8988T (cell line): Measurements from ENCODE around the gene ADD1.
"Not testable (repeated sequence)": the region's sequence is repeated elsewhere in the genome, so short reads cannot be mapped to it uniquely, and the experiment has no call there.

Source experiments
- DNase-seq: peaks from one replicate; pipeline ENCODE4 v3.0.0; 2011

Gene ADD1

DNA sequence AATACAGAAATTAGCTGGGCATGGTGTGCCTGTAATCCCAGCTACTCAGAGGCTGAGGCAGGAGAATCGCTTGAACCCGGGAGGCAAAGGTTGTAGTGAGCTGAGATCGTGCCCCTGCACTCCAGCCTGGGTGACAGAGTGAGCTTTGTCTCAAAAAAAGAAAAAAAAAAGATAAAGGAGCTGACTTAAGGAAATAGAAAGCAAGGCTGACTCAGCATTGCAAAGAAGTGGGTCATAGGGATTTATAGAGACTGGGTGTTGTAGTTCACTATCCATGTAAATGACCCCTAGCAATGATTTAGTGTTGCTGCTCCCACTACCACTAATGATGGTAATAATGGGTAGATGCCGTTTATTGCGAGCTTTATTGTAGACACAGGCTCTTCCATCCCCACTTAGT is 47.6 kb downstream of the ADD1 start:
- no peak for DNase-seq

DNA sequence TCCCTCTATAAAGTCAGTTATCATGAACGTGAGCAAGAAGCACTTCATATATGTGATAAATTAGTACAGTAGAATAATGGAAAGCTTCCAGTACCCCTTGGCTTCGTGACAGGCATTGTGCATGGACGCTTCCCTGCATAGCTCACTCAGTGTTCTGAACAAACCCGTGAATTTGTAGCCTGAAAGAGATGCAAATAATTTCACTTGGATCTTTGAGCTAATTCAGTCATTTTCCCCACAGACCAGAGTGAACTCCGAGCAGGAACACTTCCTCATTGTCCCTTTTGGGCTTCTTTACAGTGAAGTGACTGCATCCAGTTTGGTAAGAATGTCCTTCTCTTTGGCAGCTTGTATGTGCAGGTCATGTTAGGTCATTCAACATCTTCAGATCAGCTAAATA is 50.1 kb downstream of the ADD1 start:
- no peak for DNase-seq

DNA sequence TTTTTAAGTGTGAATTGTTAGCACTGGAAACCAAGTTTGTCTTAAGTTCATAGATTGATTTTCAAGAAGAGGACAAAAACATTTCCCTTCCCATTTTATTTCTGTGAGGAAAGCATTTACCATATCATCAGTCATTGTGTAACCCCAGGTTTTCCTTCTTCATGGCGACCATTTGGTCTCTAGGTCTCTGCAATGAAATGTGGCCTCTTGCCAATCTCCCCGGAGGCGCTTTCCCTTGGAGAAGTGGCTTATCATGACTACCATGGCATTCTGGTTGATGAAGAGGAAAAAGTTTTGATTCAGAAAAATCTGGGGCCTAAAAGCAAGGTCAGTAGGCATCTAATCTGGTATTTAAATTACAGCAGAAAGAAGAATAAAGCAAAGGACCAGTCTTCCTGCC is 54.4 kb downstream of the ADD1 start:
- DNase-seq: no peak

DNA sequence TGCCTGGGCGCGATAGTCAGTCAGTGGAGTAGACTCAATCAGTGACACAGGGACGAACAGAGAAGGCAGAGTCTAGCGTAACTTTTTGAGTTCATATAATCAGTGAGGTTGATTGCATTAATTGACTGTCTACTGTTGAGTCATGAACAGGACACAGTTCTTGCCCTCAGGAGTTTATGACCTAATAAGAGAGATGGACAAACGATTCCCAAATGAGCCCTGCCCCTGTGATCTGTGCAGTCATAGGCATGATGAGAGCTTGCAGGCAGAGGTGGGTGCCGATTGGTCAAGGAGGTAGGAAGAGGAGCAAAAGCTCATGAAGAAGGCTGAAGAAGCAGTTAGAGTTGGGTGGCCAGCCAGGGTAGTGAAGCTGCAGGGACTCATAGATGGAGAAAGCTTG is 57.1 kb downstream of the ADD1 start:
- no peak for DNase-seq

DNA sequence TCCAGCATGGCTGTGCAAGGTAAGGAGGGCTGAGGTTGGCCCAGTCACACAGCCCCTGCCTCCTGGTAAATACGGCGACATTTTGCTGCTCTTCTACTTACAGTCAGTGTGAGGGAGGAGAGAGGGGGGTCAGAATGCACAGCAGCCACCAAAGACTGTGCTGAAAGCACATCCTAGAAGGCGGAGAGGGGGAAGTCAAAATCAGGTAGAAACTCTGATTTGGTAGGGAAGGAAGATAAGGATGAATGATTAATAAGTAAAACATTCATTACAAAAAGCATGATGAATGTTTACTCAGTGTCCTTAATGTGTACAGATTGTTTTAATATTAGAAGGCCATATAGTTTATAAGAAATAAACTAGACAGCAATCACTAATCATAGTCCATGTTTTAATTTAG is 57.5 kb downstream of the ADD1 start:
- no peak for DNase-seq

DNA sequence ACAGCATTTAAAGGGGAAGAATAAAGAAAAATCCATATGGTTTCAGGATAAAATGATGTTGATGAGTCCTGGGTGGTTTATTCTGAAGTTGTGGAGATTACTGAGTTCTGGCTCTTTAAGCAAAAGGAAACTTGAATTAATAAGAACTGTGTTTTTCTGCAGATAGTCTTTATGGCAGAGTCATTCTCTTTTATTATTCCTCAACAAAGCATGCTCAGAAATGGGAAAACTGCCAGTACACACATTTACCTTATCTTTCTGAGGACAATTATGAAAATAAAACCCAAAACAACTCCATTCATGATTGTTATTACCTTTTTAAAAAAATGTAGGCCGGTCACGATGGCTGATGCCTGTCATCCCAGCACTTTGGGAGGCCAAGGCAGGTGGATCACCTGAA is 58.5 kb downstream of the ADD1 start:
- no peak for DNase-seq

DNA sequence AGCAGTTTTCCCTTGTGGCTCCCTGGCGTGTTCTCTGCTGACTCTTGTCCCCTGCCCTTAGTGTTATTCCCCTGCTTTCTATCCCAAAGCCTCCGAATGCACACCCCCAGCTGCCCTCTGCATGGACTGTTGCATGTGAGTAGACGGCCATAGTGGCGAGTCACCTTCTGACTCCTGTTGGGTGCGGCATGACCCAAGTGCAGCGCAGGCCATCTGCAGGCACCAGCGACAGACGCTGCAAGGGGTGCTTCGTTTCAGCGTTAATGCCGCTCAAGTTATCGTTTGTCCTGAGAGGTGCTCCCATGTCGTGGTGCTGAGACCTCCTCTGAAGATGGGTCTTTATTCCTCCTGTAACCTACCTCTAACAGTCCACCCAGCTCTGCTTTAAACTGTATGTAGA is 61.9 kb downstream of the ADD1 start:
- no peak for DNase-seq

DNA sequence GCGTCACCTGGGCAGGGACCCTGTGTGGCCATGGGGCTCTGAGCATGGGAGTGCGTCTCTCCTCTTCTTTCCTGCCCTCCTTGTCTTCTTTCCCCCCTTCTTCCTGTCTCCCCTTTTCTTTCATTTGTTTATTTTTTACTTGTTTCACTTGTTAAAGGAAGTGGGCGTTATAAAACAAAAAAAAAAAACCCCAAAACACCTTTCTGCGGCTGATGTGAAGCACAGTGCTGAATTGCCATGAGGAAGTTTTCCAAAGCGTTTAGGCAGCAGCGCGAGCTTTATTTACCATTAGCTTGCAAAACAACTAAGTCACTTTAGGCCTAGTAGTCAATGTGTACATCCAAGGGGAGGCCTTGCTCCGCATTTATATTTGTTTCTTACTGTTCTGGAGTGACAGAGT is 62.6 kb downstream of the ADD1 start:
- DNase-seq: no peak

DNA sequence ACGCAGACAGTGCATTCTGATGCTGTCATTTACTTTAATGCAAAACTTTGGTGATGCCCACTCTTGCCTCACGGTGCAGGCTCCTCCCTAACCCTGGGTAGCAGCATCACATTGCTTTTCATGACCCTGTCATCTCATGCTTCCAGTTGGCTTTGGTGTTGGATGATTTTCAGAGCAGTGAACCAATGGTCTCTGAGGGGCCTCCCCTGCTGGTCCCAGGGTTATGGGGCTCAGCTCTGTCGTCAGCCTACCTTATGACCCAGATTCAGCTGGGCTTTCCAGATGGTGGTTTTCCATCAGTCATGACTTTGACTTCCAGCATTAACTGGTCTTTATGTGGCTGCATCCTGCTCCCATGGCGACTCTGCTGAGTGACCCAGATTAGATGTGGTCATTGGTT is 63.6 kb downstream of the ADD1 start:
- DNase-seq: no peak

DNA sequence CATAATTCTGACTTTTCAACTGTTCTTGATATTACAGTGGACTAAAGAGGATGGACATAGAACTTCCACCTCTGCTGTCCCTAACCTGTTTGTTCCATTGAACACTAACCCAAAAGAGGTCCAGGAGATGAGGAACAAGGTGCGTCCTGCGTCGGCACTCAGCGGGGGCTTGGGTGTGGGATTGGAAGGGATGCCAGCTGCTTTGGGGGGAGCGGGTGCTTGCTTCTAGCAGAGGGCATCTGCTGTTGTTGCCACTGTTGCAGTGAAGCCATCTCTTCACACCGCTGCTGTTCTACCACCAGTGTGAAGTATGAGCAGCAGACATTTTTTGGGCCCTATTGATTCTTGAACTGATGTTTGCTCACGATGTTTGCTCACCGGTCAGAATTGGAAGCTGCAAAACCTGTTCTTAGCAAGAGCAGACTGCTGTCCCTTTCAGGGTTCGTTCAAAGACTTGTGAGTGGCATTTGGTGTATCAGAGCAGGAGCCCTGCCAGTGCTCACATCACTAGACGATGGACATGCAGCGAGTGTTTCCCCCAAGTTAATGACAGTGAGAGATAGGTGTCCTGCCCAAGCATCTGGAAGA is 64.2 kb downstream of the ADD1 start:
- no peak for DNase-seq

DNA sequence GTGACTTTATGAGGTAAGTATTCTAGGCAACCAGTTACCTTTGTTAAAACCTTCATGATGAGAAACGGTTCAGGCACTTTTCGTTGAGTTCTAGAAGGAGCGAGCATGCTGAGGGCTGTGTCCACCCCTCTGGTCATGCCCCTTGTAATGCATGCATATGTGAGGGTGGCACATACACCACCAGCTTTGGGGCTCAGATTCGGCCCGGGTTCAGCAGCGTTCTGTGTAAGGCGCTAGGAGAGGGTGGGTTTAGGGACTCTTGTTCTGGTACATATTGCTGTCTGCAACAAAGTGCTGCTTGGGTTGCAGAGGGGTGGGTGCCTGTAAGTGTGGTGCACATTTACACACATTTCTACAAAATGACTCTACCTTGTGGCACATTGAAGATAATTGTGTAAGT is 65.0 kb downstream of the ADD1 start:
- DNase-seq: no peak

DNA sequence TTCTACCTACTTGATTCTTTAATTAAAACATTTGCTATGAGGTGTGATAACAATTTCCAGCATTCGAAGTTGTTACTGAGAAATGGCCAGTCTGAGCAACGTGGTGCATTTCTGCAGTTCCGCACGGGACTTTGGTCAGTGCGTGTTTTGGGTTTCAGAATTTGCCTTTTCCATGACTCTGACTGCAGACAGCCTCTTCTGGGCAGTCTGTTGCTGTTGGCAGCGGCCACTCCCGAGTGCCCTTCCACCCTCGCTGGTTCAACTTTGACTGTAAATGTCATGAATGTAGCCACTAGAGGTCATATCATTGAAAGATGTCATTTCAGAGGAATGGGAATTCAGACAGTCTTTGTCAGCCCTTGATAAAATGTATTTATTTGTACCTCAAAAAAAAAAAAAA is 65.9 kb downstream of the ADD1 start:
- DNase-seq: no peak

DNA sequence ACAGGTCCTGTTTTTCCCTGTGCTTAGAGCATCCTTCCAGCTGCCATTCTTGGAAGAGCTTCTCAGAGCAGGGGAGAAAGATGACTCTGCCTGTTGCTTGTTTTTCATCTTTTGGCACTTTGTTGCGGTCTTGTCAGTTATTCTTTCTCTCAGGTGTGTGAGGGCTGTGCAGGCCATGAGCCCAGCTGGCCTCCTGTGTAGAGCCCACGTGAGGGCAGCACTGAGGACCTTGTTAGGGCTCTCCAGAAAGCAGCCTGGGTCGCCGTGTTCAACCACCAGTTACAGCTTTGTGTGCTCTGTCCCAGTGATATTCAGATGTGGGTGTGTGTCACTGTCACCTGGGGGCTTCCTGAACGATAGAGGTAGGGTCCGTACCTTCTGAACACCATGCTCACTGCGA is 66.8 kb downstream of the ADD1 start:
- DNase-seq: no peak

DNA sequence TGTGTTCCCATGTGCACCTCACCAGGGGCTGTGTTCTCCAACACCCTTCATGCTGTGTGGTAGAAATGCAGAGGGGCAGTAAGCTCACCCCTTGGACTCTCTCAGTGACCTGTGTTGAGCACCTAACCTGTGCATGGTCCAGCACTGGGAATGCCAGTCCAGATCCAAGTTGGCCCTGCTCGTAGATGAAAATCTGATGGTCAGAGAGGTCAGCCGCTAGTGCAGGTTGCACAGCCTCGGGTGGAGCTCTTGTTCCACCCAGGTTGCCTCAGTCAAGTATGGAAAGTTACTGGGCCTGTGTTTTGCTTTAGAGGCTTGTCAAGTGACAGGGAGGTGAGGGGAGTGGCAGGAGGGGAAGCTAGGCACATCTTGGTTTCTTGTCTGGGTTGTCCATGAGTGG is 68.2 kb downstream of the ADD1 start:
- DNase-seq: no peak

DNA sequence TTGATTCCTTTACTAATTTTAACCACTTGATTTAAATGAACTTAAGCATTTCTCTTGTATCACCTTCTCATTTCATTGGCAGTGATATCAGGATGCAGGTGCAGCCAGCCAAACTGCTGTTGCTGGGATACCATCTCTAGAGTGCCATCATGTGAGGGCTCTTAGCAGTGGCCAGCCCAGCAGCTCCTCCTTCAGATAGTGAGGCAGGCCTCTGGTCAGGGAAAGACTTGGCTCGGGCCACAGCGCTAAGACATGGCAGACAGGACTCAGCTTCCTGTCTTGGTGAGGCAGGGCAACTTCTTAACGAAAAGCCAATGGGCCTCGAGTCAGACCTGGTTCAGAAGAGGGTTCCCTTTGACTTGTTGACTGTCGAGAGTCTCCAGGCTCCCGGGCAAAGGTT is 69.5 kb downstream of the ADD1 start:
- DNase-seq: no peak

DNA sequence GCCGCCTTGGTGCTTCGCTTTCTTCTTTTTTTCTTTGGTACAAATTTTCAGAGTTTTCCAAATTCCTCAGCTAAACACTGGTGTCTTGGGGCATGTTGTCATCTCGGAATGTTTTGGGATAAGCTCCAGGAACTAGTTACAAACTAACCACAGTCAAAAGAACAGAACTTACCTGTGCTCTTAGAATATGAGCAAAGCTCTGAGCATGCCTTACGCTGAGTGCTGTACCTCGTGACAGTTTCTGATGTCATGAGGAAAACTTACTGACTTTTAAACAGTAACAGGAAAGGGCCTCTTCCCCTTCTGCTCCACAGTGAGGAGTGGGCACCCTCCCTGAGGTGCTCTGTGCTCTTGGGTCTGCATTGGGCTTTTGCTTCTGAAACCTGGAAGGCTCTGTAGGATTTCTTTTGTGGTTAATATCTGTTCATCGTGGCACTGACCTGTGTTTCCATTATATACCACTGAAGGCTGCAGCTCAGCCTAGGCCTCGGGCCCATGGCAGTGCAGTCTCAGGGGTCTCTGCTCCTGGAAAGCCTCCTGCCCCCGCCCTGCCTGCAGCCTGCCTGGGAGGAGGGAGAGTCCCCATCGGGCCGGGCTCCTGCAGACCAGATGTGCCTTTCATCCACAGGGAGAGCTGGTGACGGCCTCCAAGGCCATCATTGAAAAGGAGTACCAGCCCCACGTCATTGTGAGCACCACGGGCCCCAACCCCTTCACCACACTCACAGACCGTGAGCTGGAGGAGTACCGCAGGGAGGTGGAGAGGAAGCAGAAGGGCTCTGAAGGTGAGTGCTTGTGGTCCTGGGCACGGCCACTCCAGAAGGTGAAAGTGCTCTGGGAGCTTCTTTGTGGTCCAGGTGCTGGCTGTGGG is 70.8 kb downstream of the ADD1 start:
- DNase-seq: no peak

DNA sequence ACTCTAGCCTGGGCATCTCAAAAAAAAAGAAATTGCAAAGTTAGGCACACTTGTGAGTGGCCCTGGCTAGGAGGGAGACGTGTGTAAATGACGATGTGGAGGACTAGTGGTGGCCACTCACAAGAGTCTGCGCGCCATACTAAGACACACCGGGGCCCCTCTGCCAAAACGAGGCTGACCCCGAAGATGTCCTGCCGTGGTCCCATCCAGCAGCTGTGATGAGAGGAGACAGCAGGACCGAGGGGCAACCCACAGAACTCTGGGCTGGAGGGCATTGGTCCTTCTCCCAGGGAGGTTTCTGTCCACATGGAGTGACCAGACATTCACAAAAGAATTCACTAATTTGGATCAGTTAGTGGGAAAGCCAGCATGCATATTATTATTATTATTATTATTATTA is 72.1 kb downstream of the ADD1 start:
- DNase-seq: no peak

DNA sequence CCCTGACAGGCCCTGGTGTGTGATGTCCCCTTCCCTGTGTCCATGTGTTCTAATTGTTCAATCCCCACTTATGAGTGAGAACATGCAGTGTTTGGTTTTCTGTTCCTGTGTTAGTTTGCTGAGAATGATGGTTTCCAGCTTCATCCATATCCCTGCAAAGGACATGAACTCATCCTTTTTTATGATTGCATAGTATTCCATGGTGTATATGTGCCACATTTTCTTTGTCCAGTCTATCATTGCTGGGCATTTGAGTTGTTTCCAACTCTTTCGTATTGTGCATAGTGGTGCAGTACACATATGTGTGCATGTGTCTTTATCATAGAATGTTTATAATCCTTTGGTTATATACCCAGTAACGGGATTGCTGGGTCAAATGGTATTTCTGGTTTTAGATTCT is 73.1 kb downstream of the ADD1 start:
- DNase-seq: not testable (repeated sequence)

DNA sequence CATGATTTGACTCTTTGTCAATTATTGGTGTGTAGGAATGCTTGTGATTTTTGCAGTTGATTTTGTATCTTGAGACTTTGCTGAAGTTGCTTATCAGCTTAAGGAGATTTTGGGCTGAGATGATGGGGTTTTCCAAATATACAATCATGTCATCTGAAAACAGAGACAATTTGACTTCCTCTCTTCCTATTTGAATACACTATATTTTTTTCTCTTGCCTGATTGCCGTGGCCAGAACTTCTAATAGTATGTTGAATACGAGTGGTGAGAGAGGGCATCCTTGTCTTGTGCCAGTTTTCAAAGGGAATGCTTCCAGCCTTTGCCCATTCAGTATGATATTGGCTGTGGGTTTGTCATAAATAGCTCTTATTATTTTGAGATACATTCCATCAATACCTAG is 74.7 kb downstream of the ADD1 start:
- DNase-seq: not testable (repeated sequence)

DNA sequence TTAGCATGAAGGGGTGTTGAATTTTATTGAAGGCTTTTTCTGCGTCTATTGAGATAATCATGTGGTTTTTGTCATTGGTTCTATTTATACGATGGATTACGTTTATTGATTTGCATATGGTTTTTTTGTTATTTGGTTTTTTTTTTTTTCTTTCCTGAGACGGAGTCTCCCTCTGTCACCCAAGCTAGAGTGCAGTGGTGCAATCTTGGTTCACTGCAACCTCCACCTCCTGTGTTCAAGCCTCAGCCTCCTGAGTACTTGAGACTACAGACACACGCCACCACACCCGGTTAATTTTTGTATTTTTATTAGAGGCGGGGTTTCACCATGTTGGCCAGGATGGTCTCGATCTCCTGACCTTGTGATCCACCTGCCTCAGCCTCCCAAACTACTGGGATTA is 75.1 kb downstream of the ADD1 start:
- not testable (repeated sequence) for DNase-seq

DNA sequence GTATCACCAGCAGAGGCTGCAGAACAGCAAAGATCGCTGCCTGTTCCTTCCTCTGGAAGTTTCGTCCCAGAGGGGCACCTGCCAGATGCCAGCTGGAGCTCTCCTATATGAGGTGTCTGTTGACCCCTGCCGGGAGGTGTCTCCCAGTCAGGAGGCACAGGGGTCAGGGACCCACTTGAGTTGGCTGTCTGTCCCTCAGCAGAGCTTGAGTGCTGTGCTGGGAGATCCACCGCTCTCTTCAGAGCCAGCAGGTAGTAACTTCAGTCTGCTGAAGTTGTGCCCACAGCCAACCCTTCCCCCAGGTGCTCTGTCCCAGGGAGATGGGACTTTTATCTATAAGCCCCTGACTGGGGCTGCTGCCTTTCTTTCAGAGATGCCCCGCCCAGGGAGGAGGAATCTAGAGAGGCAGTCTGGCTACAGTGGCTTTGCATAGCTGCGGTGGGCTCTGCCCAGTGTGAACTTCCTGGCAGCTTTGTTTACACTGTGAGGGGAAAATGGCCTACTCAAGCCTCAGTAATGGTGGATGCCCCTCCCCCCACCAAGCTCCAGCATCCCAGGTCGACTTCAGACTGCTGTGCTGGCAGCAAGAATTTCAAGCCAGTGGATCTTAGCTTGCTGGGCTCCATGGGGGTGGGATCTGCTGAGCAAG is 78.9 kb downstream of the ADD1 start:
- DNase-seq: not testable (repeated sequence)

DNA sequence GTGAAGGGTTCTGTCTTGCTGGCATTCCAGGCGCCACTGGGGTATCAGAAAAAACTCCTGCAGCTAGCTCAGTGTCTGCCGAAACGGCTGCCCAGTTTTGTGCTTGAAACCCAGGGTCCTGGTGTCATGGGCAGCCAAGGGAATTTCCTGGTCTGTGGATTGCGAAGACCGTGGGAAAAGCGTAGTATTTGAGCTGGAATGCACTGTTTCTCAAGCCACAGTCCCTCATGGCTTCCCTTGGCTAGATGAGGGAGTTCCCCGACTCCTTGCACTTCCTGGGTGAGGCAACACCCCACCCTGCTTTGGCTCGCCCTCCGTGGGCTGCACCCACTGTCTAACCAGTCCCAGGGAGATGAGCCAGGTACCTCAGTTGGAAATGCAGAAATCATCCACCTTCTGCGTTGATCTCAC is 79.5 kb downstream of the ADD1 start:
- no peak for DNase-seq

DNA sequence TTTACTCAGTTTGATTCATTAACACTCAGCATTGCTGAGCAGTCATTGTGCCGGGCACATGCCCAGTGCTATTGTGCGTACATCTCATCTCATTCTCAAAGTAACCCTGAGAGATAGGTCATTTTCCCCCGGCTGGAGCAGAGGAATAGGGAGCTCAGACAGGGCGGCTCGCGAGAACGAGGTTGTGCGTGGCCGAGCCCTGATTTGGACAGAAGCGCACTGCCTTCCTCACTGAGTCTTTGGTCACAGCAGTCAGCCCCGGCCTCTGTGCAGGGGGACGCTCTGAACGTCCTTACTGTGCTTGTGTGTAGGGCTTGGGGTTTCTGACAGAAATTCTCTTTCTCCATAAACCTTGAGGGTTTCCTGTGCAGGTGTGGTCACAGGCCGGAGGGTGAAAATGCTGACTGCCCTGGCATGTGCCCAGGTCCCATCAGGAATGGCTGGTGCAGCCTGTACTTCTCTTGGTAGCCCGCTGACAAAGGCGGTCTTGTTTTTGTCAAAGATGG is 80.1 kb downstream of the ADD1 start:
- no peak for DNase-seq

DNA sequence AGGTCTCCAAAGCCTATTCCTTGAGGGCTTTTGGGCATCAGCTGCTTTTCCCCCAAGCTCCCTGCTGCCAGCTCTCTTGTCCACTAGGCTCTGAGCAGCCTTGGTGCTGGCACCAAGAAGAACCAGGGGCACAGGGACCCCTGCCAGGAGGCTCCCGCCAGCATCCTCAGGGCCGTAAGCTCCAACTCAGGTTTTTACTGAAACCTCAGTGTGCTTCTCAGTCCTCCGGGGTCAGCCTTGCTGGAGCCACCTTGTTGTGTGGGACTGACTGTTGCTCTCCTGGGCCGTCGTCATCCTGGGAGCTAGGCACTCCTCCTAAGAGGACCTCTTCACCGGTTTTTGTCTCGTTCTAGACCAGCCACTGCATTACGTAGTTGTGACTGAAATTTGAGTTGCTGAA is 80.6 kb downstream of the ADD1 start:
- no peak for DNase-seq
